ENCODE data around the gene MGAT1. TPM values are rescaled to one million over a fixed set of nuclear protein-coding genes. Genes with fewer than 3 reads are reported as not detected.
"Not testable (repeated sequence)": the region's sequence is repeated elsewhere in the genome, so short reads cannot be mapped to it uniquely, and the experiment has no call there.

Gene MGAT1
- total RNA-seq, 1 experiment from 2014 or later: 49.9 TPM

DNA sequence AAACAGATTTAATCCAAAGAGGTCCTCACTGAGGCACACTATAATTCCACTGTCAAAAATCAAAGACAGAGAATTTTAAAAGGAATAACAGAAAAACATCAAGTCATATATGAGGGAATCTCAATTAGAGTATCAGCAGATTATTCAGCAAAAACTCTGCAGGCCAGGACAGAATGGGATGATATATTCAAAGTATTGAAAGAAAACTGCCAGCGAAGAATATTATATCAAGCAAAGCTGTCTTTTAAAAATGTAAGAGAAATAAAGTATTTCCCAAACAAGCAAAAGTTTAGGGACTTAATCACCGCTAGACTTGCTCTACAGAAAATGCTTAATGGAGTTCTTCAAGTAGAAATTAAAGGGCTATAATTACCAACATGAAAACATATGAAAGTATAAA lies 47.0 kb downstream of the MGAT1 start:
- POLR2A ChIA-PET (ENCODE audit: low non-redundant PET): no interaction called here
- CTCF ChIA-PET: no interaction called here
- intact Hi-C loops (cut with micrococcal nuclease; ENCODE audit: unreplicated experiment): no loop called here
- H3K27me3 ChIP-seq (replicated peaks; ENCODE audit: insufficient read depth, low read depth, low read length, poor library complexity): peaks cover 13% of the 10 kb centered on the region
- no peaks in the 10 kb centered on the region for H3K9me3 ChIP-seq (ENCODE audit: low read depth, low read length, poor library complexity, severe bottlenecking)
- no peaks in the 10 kb centered on the region for H3K36me3 ChIP-seq (ENCODE audit: insufficient read depth, low read length, poor library complexity, severe bottlenecking)
- H3K4me3 ChIP-seq (ENCODE audit: low read depth, low read length, poor library complexity, severe bottlenecking): no peak overlapping the region
- H3K27ac ChIP-seq (ENCODE audit: low read depth, low read length, poor library complexity, severe bottlenecking): no peak overlapping the region
- TF ChIP-seq, protein P1, sequence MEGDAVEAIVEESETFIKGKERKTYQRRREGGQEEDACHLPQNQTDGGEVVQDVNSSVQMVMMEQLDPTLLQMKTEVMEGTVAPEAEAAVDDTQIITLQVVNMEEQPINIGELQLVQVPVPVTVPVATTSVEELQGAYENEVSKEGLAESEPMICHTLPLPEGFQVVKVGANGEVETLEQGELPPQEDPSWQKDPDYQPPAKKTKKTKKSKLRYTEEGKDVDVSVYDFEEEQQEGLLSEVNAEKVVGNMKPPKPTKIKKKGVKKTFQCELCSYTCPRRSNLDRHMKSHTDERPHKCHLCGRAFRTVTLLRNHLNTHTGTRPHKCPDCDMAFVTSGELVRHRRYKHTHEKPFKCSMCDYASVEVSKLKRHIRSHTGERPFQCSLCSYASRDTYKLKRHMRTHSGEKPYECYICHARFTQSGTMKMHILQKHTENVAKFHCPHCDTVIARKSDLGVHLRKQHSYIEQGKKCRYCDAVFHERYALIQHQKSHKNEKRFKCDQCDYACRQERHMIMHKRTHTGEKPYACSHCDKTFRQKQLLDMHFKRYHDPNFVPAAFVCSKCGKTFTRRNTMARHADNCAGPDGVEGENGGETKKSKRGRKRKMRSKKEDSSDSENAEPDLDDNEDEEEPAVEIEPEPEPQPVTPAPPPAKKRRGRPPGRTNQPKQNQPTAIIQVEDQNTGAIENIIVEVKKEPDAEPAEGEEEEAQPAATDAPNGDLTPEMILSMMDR (conservative IDR thresholded peaks at IDR 0.05; ENCODE audit: low read depth, low read length): no peak
- no peak for TF ChIP-seq EZH2 (IDR thresholded peaks at IDR 0.05; ENCODE audit: borderline replicate concordance, low read depth, low read length, poor library complexity, severe bottlenecking)
- BruUV-seq (replicated peaks): no TSS peak
- no peaks in the 10 kb centered on the region for H3K4me1 ChIP-seq (ENCODE audit: insufficient read depth, low read length, poor library complexity, severe bottlenecking)
- DNase-seq (ENCODE audit: low spot score): no peak

DNA sequence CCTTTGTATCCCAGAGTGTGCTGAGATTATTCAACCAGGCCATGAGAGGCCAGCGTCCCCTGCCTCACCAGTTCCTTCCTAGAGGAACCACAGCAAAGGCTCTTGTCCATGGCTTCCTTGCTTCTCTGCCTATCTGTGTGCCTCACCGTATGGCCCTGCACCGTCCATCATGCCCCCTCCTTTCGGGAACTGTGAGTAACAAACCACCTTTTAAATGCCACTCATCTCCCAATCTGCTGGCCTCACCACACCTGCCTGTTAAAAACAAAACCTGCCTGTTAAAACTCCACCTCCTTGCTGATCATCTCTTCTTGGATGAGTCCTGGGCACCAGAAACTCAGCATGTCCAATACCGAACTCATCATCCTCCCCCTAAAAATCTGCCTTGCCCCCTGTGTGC lies 58.4 kb downstream of the MGAT1 start:
- ChIA-PET POLR2A (ENCODE audit: low non-redundant PET) (no interaction called here), CTCF (no interaction called here)
- Histone ChIP-seq H3K27ac (ENCODE audit: low read depth, low read length, poor library complexity, severe bottlenecking) (no peak overlapping the region), H3K9me3 (ENCODE audit: low read depth, low read length, poor library complexity, severe bottlenecking) (no peaks in the 10 kb centered on the region), H3K4me3 (ENCODE audit: low read depth, low read length, poor library complexity, severe bottlenecking) (no peak overlapping the region), H3K36me3 (ENCODE audit: insufficient read depth, low read length, poor library complexity, severe bottlenecking) (no peaks in the 10 kb centered on the region), H3K27me3 (replicated peaks; ENCODE audit: insufficient read depth, low read depth, low read length, poor library complexity) (peaks cover 83% of the 10 kb centered on the region), H3K4me1 (ENCODE audit: insufficient read depth, low read length, poor library complexity, severe bottlenecking) (no peaks in the 10 kb centered on the region)
- intact Hi-C loops (cut with micrococcal nuclease; ENCODE audit: unreplicated experiment): no loop called here
- TF ChIP-seq EZH2 (IDR thresholded peaks at IDR 0.05; ENCODE audit: borderline replicate concordance, low read depth, low read length, poor library complexity, severe bottlenecking): no peak
- TF ChIP-seq, protein P1 (conservative IDR thresholded peaks at IDR 0.05; ENCODE audit: low read depth, low read length): no peak
- no peak for DNase-seq (ENCODE audit: low spot score)
- no TSS peak for BruUV-seq (replicated peaks)

DNA sequence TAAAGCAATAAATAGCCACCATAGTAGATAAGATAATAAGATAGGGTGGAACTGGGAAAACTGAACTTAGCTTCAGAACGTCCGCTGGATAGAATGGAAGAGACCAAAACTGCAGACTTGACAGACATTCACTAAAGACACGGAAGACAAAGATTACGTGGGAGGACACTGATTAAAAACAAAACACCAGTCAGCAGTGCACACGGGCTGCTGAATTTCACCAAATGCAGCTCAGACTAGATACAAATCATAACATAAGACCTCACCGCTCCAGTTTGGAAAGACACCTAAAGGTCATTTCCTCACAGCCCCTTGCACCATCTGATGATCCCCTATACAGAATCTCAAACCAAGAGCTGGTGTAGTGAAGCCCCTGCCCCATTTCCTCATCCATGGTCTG lies 59.9 kb downstream of the MGAT1 start:
- Histone ChIP-seq H3K4me1 (ENCODE audit: insufficient read depth, low read length, poor library complexity, severe bottlenecking) (no peaks in the 10 kb centered on the region), H3K27ac (ENCODE audit: low read depth, low read length, poor library complexity, severe bottlenecking) (no peak overlapping the region), H3K27me3 (replicated peaks; ENCODE audit: insufficient read depth, low read depth, low read length, poor library complexity) (peaks cover 89% of the 10 kb centered on the region), H3K36me3 (ENCODE audit: insufficient read depth, low read length, poor library complexity, severe bottlenecking) (no peaks in the 10 kb centered on the region), H3K9me3 (ENCODE audit: low read depth, low read length, poor library complexity, severe bottlenecking) (no peaks in the 10 kb centered on the region), H3K4me3 (ENCODE audit: low read depth, low read length, poor library complexity, severe bottlenecking) (no peak overlapping the region)
- CTCF ChIA-PET: no interaction called here
- no peak for DNase-seq (ENCODE audit: low spot score)
- no peak for TF ChIP-seq EZH2 (IDR thresholded peaks at IDR 0.05; ENCODE audit: borderline replicate concordance, low read depth, low read length, poor library complexity, severe bottlenecking)
- TF ChIP-seq, protein P1 (conservative IDR thresholded peaks at IDR 0.05; ENCODE audit: low read depth, low read length): no peak
- intact Hi-C loops (cut with micrococcal nuclease; ENCODE audit: unreplicated experiment): no loop called here
- POLR2A ChIA-PET (ENCODE audit: low non-redundant PET): no interaction called here
- no TSS peak for BruUV-seq (replicated peaks)

DNA sequence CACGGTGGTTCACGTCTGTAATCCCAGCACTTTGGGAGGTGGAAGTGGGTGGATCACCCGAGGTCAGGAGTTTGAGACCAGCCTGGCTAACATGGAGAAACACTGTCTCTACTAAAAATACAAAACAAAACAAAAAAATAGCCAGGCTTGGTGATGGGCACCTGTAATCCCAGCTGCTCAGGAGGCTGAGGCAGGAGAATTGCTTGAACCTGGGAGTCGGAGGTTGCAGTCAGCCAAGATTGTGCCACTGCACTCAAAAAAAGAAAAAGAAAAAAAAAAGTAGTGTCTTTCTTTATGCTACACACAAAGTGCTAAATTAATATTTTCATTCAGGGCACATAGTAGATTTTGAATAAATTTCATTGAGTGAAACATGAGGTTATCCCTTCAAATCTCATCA lies 61.7 kb downstream of the MGAT1 start:
- peaks cover 89% of the 10 kb centered on the region for H3K27me3 ChIP-seq (replicated peaks; ENCODE audit: insufficient read depth, low read depth, low read length, poor library complexity)
- CTCF ChIA-PET; DNase-seq (ENCODE audit: low spot score); H3K27ac ChIP-seq (ENCODE audit: low read depth, low read length, poor library complexity, severe bottlenecking); H3K9me3 ChIP-seq (ENCODE audit: low read depth, low read length, poor library complexity, severe bottlenecking); BruUV-seq (replicated peaks); intact Hi-C loops (cut with micrococcal nuclease; ENCODE audit: unreplicated experiment); H3K4me3 ChIP-seq (ENCODE audit: low read depth, low read length, poor library complexity, severe bottlenecking); POLR2A ChIA-PET (ENCODE audit: low non-redundant PET); H3K4me1 ChIP-seq (ENCODE audit: insufficient read depth, low read length, poor library complexity, severe bottlenecking); H3K36me3 ChIP-seq (ENCODE audit: insufficient read depth, low read length, poor library complexity, severe bottlenecking): not testable (repeated sequence)

Measured in A673 (cell line).